IMR-90 (cell line): ENCODE measurements around the gene PREB. TPM values are rescaled to one million over a fixed set of nuclear protein-coding genes. Genes with fewer than 3 reads are reported as not detected.
"Not testable (repeated sequence)": the region's sequence is repeated elsewhere in the genome, so short reads cannot be mapped to it uniquely, and the experiment has no call there.

Source experiments
- ATAC-seq: fragments of 200-7000 bp; cut with Tn5 transposase; 2 replicates; pipeline ENCODE4 v1.9.1; 2020; ENCODE audit warnings: low read depth, mild to moderate bottlenecking, moderate library complexity
- BruUV-seq: library from RNA; stranded (reverse); fragments of 400-500 nt; replicated peaks from 2 replicates; lab custom pipeline; 2021; lab: Mats Ljungman, UMichigan
- CTCF ChIA-PET: fragments of 300-600 bp; formaldehyde crosslinking; extraction: SDS; loops from one replicate; lab custom pipeline; 2021; ENCODE audit warnings: antibody characterized with exemption; lab: Yijun Ruan, JAX
- POLR2A ChIA-PET: fragments of 300-600 bp; sonication (Branson Sonifier 250); formaldehyde crosslinking; loops from one replicate; lab custom pipeline; 2022; ENCODE audit warnings: antibody characterized with exemption; ENCODE audit not compliant: unreplicated experiment; lab: Charles Lee
- DNase-seq: peaks from one replicate; pipeline ENCODE4 v3.0.0; 2013
- H2AFZ ChIP-seq: replicated peaks from 2 replicates; pipeline ENCODE3; 2013; ENCODE audit warnings: low read length, mild to moderate bottlenecking; ENCODE audit not compliant: poor library complexity
- H2AK5ac ChIP-seq: 2 replicates; pipeline ENCODE4 v1.6.1; 2013; ENCODE audit warnings: low read depth, low read length, inconsistent platforms
- H2AK9ac ChIP-seq: replicated peaks from 2 replicates; pipeline ENCODE3; 2013; ENCODE audit warnings: mild to moderate bottlenecking, low read depth, low read length, moderate library complexity; ENCODE audit not compliant: poor library complexity
- H2BK120ac ChIP-seq: 2 replicates; pipeline ENCODE4 v1.6.1; 2013; ENCODE audit warnings: low read depth, low read length, inconsistent platforms
- H2BK15ac ChIP-seq: 3 replicates; pipeline ENCODE4 v1.6.1; 2013; ENCODE audit warnings: low read depth, low read length, inconsistent platforms
- H2BK20ac ChIP-seq: 2 replicates; pipeline ENCODE4 v1.6.1; 2013; ENCODE audit warnings: low read depth, mild to moderate bottlenecking, inconsistent platforms, low read length, moderate library complexity
- H2BK5ac ChIP-seq: 2 replicates; pipeline ENCODE4 v1.6.1; 2013; ENCODE audit warnings: mild to moderate bottlenecking, low read depth, low read length, inconsistent platforms; ENCODE audit not compliant: poor library complexity, severe bottlenecking
- H3K14ac ChIP-seq: replicated peaks from 2 replicates; pipeline ENCODE4 v1.6.1; 2013; ENCODE audit warnings: low read depth, low read length, inconsistent platforms
- H3K18ac ChIP-seq: 2 replicates; pipeline ENCODE4 v1.6.1; 2013; ENCODE audit warnings: low read depth, low read length, control low read depth
- H3K23ac ChIP-seq: 2 replicates; pipeline ENCODE4 v1.6.1; 2013; ENCODE audit warnings: low read depth, low read length, inconsistent platforms
- H3K27ac ChIP-seq: 2 replicates; pipeline ENCODE4 v1.5.1; 2013; ENCODE audit warnings: mild to moderate bottlenecking, control low read depth, low read length; ENCODE audit not compliant: insufficient read depth
- H3K27me3 ChIP-seq: 2 replicates; pipeline ENCODE4 v1.6.1; 2013; ENCODE audit warnings: low read length; ENCODE audit not compliant: control insufficient read depth, insufficient read depth
- H3K36me3 ChIP-seq: 2 replicates; pipeline ENCODE4 v1.6.1; 2013; ENCODE audit warnings: low read length, mixed read lengths; ENCODE audit not compliant: control insufficient read depth, insufficient read depth
- H3K4ac ChIP-seq: 2 replicates; pipeline ENCODE4 v1.6.1; 2013; ENCODE audit warnings: low read depth, low read length, inconsistent platforms
- H3K4me1 ChIP-seq: 2 replicates; pipeline ENCODE4 v1.6.1; 2013; ENCODE audit warnings: low read length, mixed read lengths; ENCODE audit not compliant: control insufficient read depth, insufficient read depth
- H3K4me2 ChIP-seq: 2 replicates; pipeline ENCODE4 v1.6.1; 2013; ENCODE audit warnings: low read depth, mild to moderate bottlenecking, control low read depth, low read length, moderate library complexity
- H3K4me3 ChIP-seq: 2 replicates; pipeline ENCODE4 v1.5.1; 2013; ENCODE audit warnings: low read depth, mild to moderate bottlenecking, control low read depth, low read length, moderate library complexity; ENCODE audit not compliant: insufficient read depth
- H3K56ac ChIP-seq: 2 replicates; pipeline ENCODE4 v1.6.1; 2013; ENCODE audit warnings: low read length, inconsistent platforms; ENCODE audit not compliant: insufficient read depth; ENCODE audit errors: extremely low read depth
- H3K79me1 ChIP-seq, 2 experiments: 2 replicates each; pipeline ENCODE4 v1.6.1; 2013; ENCODE audit warnings: low read length in 2 of 2, inconsistent platforms in 1 of 2, low read depth in 1 of 2
- H3K9ac ChIP-seq: 2 replicates; pipeline ENCODE4 v1.6.1; 2013; ENCODE audit warnings: low read depth, low read length, control low read depth
- H3K9me1 ChIP-seq: 2 replicates; pipeline ENCODE4 v1.6.1; 2013; ENCODE audit warnings: low read length, inconsistent platforms; ENCODE audit not compliant: insufficient read depth
- H3K9me3 ChIP-seq: 2 replicates; pipeline ENCODE4 v1.6.1; 2013; ENCODE audit warnings: low read length; ENCODE audit not compliant: control insufficient read depth, insufficient read depth
- H4K20me1 ChIP-seq: 2 replicates; pipeline ENCODE4 v1.6.1; 2013; ENCODE audit warnings: low read length, inconsistent platforms; ENCODE audit not compliant: insufficient read depth
- H4K5ac ChIP-seq: 2 replicates; pipeline ENCODE4 v1.6.1; 2013; ENCODE audit warnings: mild to moderate bottlenecking, low read depth, low read length, control low read depth
- H4K8ac ChIP-seq, 2 experiments: 2 replicates each; pipeline ENCODE4 v1.6.1; 2013; ENCODE audit warnings: low read depth in 2 of 2, low read length in 2 of 2, control low read depth in 1 of 2, inconsistent platforms in 1 of 2
- H4K91ac ChIP-seq: 2 replicates; pipeline ENCODE4 v1.6.1; 2013; ENCODE audit warnings: low read depth, low read length, inconsistent platforms; ENCODE audit not compliant: insufficient read depth
- WGBS, 2 experiments: methylation state at CpG; one replicate each; pipeline versions ENCODE4 v1.1.5 to v1.1.7; 2013; ENCODE audit warnings: missing lambda C conversion rate in 2 of 2; ENCODE audit not compliant: insufficient read length in 1 of 2; ENCODE audit errors: extremely low coverage in 2 of 2; 5-methylcytosine and 5-hydroxymethylcytosine counted together
- dilution Hi-C: fragments of 300-500 bp; cut with HindIII; formaldehyde crosslinking; loops from one replicate; pipeline ENCODE4 v1.14.3; 2018; ENCODE audit warnings: low sequenced_read_pairs; ENCODE audit not compliant: unreplicated experiment
- in situ Hi-C: fragments of 300-500 bp; cut with MboI; formaldehyde crosslinking; loops from 3 replicates; pipeline ENCODE4 v1.14.3; 2019; ENCODE audit warnings: low sequenced_read_pairs, inconsistent platforms, mixed read lengths
- intact Hi-C: fragments of 100-400 bp; cut with micrococcal nuclease; formaldehyde crosslinking; loops from 2 replicates; pipeline ENCODE4 v1.10.0; 2022
- polyA plus RNA-seq, 3 experiments: library from polyadenylated mRNA; depleted of rRNA; stranded (reverse); fragments of >200 nt; gene quantifications; 2 replicates each; pipeline ENCODE4 v1.2.3, GENCODE V29; 2012; ENCODE audit warnings: low replicate concordance in 1 of 3
- total RNA-seq: library from RNA; depleted of rRNA; stranded (reverse); fragments of >200 nt; gene quantifications from 2 replicates; pipeline ENCODE4 v1.2.3, GENCODE V29; 2012

The PREB gene
- total and polyA plus RNA-seq, 2 of the 4 experiments (the other 2 are of a cell fraction), result 38.9 to 52.2 TPM

DNA sequence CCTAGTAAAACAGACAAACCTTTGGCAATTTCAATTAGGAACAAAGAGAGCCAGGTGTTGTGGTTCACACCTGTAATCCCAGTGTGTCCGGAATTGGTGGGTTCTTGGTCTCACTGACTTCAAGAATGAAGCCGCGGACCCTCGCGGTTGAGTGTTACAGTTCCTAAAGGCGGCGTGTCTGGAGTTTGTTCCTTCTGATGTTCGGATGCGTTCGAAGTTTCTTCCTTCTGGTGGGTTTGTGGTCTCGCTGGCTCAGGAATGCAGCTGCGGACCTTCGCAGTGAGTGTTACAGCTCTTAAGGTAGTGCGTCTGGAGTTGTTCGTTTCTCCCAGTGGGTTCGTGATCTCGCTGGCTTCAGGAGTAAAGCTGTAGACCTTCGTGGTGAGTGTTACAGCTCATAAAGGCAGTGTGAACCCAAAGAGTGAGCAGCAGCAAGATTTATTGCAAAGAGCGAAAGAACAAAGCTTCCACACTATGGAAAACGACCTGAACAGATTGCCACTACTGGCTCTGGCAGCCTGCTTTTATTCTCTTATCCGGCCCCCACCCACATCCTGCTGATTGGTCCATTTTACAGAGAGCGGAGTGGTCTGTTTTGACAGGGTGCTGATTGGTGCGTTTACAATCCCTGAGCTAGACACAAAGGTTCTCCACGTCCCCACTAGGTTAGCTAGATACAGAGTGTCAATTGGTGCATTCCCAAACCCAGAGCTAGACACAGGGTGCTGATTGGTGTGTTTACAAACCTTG is 23.7 kb downstream of the PREB start:
- H3K14ac ChIP-seq, H4K20me1 ChIP-seq, H3K9ac ChIP-seq, DNase-seq, H4K8ac ChIP-seq, H3K56ac ChIP-seq, ATAC-seq, H4K5ac ChIP-seq, H3K4me3 ChIP-seq, H3K4me1 ChIP-seq, H2BK20ac ChIP-seq, CTCF ChIA-PET, H2BK5ac ChIP-seq, H2AFZ ChIP-seq, H3K9me3 ChIP-seq, H3K79me1 ChIP-seq, H3K4ac ChIP-seq, H3K18ac ChIP-seq, H3K36me3 ChIP-seq, H3K4me2 ChIP-seq, H4K91ac ChIP-seq, H2BK15ac ChIP-seq, POLR2A ChIA-PET, dilution Hi-C loops, BruUV-seq, intact Hi-C loops, in situ Hi-C loops, H2AK5ac ChIP-seq, H2BK120ac ChIP-seq, H2AK9ac ChIP-seq, H3K23ac ChIP-seq, H3K27ac ChIP-seq, H3K9me1 ChIP-seq: not testable (repeated sequence)
- WGBS, 2 experiments, result 82% methylated on average over 9 of the region's 24 CpGs; no CpG with 5 or more reads in 1 of the 2 experiments
- peaks cover 41% of the 10 kb centered on the region for H3K27me3 ChIP-seq
